HG02798 (cell line): ENCODE results near the gene DDX25.
"Not testable (repeated sequence)": the region's sequence is repeated elsewhere in the genome, so short reads cannot be mapped to it uniquely, and the experiment has no call there.

Experiments used
- ATAC-seq: cut with Tn5 transposase; IDR thresholded peaks from one replicate; pipeline ENCODE4 v1.9.1; 2021; ENCODE audit warnings: mild to moderate bottlenecking; ENCODE audit not compliant: unreplicated experiment, poor library complexity

The DDX25 gene

DNA sequence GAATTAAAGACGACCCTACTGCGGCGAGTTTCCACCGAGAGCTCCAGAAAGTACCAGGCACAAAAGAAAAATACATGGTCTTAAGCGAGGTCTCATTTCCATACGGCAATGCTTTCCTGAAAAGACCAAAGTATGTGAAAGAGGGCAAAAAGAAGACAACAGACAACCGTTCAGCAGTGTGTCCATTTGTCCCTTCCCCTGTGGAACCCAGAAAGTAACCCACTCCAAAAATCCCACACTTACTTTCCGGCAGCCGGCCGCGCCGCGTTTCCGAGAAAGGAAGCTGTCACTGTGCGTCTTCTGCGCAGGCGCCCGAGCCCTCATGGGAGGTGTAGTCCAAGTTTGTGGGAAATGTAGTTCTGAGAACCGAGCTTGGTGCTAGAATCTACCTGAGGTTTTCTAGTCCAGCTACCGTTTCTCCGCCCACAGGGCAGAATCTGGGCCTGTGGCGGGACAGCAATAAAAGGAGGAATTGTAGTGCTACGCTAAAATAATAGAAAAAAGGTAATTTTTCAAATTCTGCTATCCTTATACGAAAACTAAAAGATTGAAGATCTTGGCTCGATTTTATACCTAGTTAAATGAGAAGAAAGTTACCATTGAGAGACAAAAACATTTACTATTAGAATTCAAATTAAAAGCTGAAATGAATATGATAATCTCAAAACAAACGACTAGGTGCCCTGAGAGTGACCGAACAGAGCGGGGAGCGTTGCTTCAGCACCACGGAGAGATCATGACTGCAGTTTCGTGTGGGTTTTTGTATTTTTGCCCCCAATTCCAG is 1.2 kb upstream of the DDX25 start, which contains the start of gene PUS3:
TSS of gene PUS3 (minus strand) at position 280 of the 784 bp plus-strand sequence. CDS start 6,922 bp downstream, outside the sequence.
- peak; percentile 99 for ATAC-seq

- no peak for ATAC-seq
Measured at GRCh38 chr11:125904678-125905077, 370 bp downstream of the DDX25 start.

DNA sequence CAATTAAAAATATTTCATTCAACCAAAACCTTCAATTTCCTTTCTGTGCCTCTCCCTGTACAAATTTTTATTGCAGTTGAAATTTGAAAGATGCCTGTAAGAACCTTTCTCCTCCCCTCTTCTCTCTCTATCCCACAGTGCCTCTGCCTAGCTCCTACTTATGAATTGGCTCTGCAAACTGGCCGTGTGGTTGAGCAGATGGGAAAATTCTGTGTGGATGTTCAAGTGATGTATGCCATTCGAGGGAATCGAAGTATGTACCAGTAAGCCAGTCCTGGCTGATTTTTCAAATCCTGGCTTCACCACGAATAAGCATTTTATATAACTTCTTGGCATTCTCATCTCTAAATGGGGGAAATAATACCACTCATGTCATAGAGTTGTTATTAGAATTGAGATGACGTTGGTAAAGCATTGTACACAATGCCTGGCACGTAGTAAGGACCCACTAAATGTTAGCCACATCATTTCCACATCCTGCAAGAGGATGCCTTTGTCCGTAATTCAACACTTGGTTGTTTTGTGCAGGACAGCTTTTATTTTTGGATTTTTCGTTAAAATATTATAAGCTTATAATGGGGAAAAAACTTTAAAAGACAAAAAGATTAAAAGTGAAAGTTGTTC is 6.0 kb downstream of the DDX25 start:
- ATAC-seq: no peak

DNA sequence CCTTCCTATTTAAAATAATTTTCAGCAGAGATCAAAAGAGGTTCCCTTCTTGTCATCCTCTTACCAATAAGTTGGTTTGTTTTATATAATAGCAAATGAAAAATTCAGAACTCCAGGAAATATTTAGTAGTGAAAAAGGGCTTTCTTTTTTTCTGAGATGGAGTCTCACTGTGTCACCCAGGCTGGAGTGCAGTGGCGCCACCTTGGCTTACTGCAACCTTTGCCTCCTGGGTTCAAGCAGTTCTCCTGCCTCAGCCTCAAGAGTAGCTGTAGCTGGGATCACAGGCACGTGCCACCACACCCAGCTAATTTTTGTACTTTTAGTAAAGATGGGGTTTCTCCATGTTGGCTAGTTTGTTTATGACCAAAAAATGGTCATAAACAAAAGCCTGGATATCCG is 10.3 kb downstream of the DDX25 start:
- ATAC-seq: not testable (repeated sequence)

- ATAC-seq: no peak
Measured at GRCh38 chr11:125916683-125917347, 12.5 kb downstream of the DDX25 start.

DNA sequence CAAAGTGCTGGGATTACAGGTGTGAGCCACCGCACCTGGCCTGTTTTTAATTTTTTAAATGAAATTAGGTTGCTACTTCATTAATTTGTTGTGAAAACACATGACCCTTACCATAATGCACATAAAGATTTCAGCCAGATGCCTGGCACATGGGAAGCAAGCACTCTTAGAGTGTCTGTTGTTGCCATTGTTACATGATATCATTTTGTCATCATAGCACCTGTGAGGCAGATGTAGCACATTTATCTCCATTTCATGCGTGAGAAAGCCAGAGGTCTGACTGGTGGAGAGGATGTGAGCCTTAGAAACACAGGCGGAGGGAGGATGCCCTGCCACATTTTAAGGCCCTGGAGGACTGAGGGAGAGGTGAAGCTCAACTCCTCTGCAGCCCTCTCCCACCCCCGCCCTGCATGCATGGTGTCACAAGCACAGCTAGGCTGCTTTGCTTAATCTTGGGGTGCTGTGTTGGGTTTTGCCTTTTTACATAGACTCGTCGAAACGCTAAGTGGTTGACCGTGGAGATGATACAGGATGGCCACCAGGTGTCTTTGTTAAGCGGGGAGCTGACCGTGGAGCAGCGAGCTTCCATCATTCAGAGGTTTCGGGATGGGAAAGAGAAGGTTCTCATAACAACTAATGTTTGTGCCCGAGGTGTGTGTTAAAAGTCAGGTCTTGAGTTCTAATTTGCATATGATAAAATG is 14.0 kb downstream of the DDX25 start:
- no peak for ATAC-seq

- no peak for ATAC-seq
Measured at GRCh38 chr11:125921042-125921441, 16.7 kb downstream of the DDX25 start.

DNA sequence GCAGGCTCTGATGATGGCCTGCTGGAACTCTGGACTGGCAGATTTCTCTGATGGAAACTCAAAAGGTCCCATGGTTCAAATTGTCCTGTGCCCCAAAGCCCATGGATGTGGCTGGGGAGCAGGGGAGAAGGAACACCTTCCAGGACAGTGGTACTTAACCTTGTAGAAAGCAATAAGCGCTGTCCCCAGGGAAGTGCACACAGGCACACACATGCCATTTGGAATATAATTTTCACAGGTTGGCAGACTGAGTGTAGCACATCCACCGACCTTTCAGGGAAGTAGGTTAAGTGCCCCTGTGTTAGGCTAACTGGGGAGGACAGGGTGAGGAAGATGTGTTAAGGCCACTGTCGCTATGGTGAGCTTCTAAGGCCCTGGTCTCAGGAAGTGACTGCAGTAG is 17.8 kb downstream of the DDX25 start:
- no peak for ATAC-seq

DNA sequence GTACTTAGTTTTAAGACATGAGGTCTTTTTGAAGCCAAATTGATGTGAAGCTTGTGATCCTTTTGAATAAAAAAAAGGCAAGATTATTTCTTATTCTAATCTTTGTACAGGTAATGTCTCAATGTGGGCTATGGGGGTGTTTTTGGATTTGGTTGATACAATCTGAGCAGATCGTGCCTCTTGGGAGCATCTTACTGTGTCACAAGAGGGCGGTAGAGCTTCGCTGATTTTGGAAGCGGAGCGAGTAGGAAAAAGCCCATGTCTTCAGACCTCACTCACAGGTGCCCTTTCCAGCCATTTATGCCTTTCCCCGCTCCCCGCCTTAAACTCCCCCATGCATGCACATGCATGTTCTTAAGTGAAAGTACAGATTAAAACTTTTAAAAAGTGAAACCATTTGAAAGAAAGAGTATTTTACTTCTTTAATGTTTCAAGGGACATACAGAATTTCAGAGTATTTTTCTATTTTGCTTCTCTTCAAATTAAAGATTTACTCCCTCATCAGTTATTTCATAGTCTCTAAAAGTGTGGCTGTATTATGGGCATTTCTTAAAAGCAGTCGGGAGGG is 18.8 kb downstream of the DDX25 start:
- no peak for ATAC-seq

DNA sequence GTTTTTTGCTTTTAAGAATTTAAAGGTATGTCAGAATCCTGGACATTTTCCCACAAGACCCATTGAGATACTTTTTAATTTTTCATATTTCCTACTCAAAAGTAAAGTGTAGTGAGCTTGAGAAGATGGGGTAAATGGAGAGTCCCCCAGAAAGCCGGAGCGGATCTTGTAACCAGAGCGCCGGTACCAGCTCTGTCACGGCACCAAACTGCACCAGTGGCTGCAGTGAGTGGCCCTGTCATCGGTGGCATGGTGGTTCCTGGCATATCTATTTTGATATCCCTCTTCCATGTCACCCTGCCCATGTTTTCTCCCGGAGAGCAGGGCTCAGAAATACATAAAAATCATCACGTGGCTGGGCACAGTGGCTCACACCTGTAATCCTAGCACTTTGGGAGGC is 19.3 kb downstream of the DDX25 start:
- ATAC-seq: no peak

DNA sequence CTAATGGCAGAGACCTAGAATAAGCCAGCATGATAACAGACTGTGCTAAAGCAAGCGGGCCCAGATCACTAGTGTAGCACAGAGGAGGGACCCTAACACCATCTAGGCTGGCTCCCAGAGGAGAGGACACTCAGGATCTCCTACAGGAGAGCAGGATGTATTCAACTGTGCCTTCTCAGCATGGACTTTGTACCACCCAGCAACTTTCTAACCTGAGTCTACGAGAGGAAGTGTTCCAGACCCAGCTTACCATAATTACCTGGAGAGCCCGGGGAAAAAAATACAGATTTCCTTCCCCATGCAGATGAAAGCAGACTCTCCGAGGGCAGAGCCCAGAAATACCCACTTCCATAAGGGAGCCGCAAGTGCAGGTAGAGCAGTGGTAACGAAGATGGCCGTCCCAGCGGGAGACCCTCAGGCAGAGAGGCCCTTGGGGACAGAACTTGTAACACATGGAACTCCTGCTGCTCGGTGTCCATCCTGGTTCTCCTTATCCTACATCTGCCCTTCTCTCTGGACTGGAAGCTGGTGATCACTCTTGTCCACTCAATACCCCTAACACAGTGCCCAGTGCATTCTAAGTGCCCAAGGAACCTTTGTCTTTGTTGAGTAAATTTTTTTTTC is 20.2 kb downstream of the DDX25 start:
- no peak for ATAC-seq

- ATAC-seq: no peak
Measured at GRCh38 chr11:125925247-125925740, 21.0 kb downstream of the DDX25 start.

- ATAC-seq: no peak
Measured at GRCh38 chr11:125925804-125926203, 21.5 kb downstream of the DDX25 start.

DNA sequence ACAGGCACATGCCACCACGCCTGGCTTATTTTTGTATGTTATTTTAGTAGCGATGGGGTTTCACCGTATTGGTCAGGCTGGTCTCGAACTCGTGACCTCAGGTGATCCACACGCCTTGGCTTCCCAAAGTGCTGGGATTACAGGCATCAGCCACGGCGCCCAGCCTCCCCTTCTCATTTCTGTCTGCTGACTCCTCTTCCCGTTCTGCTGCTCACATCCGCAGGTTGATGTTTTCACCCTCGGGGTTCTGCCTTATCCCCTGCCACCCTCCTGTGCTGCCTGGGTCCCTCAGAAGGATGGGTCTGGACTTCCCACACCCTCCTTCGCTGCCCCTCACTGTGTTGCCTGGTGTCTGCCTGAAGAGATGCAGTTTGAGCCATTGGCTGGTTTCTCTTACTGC is 22.4 kb downstream of the DDX25 start:
- no peak for ATAC-seq

DNA sequence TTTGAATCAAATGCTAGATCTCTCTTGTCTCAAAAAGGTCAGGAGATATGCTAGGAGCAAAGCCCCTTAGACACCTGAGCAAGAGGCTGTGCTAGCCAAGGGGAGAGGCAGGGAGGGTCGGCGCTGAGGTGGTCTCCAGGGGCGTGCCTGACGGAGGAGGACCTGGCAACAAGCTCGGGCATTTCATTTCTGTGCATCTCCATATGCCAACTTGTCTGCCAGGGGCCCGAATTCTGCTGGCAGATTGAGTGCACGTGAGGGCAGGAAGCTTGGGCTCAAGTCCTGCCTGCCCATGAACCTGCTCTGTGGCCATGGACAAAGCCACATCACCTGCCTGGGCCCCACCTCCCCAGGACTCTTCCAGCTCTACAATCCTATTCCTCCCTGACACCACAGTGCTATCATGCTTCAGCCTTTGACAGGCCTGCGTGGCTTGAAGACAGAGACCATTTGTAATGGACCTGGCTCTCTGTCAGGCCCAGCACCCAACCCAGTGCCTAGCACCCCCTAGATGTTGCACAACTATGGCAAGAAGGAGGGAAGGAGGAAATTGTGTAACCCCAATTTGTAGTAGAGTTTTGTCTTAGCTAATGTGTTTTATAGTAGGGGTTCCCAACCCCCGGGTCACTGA is 25.3 kb downstream of the DDX25 start:
- no peak for ATAC-seq

DNA sequence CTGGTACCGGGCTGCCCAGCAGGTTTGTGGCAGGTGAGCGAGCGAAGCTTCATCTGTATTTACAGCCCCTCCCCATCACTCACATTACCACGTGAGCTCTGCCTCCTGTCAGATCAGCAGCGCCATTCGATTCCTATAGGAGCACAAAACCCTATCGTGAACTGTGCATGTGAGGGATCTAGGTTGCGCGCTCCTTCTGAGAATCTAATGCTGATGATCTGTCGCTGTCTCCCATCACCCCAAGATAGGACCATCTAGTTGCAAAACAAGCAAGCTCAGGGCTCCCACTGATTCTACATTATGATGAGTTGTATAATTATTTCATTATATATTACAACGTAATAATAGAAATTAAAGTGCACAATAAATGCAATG is 25.8 kb downstream of the DDX25 start:
- no peak for ATAC-seq

- no peak for ATAC-seq
Measured at GRCh38 chr11:125931116-125931515, 26.8 kb downstream of the DDX25 start.

DNA sequence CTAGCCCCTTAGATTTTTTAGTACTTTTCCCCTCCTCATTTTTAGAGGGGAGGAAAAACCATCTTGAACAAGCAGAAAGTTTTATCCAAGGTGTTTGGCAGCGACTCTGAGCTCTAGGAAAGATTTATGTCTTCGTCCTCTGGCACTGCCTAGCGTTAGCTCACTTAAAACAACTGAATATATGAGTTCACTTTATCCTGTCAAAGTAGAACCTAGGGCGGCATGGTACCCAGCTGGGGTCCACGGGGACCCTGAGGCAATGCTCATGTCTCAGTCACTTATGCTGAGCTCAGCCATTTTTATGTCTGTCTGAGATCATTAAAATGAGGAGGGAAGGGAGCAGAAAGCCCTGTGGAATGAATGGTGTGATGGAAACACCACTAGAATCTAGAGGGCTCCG is 27.4 kb downstream of the DDX25 start:
- ATAC-seq: no peak

GRCh38 chr11:125932301-125932700 is 28.0 kb downstream of the DDX25 start:
- no peak for ATAC-seq
